Activated T-helper 1 cell treated with anti-CD3 and anti-CD28 coated beads, Interleukin-12 subunit alpha, Interleukin-12 subunit beta, Interleukin-2, Interleukin-4 antibody, amounts not matched to agents 30 ng/mL and 10 ng/mL and 1 ng/mL, durations not matched to agents 14 hours and 24 hours and 36 hours (primary cell): ENCODE results near the gene SYT1. TPM values are rescaled to one million over a fixed set of nuclear protein-coding genes. Genes with fewer than 3 reads are reported as not detected.

Experiments used
- DNase-seq: peaks from one replicate; pipeline ENCODE4 v3.0.0; 2021; ENCODE audit warnings: low spot score
- H3K27ac Mint-ChIP-seq: one replicate; pipeline ENCODE4 v1.8.0; 2021; ENCODE audit warnings: mild to moderate bottlenecking, mixed read lengths
- H3K27me3 Mint-ChIP-seq: one replicate; pipeline ENCODE4 v1.8.0; 2022; ENCODE audit warnings: mild to moderate bottlenecking, moderate library complexity, mixed read lengths; ENCODE audit not compliant: insufficient read depth
- H3K36me3 Mint-ChIP-seq: one replicate; pipeline ENCODE4 v1.8.0; 2021; ENCODE audit warnings: low read depth, mixed read lengths
- H3K4me1 Mint-ChIP-seq: one replicate; pipeline ENCODE4 v1.8.0; 2021; ENCODE audit warnings: low read depth, mixed read lengths
- H3K4me3 Mint-ChIP-seq: one replicate; pipeline ENCODE4 v1.8.0; 2021; ENCODE audit warnings: mild to moderate bottlenecking, moderate library complexity, mixed read lengths
- H3K9me3 Mint-ChIP-seq: one replicate; pipeline ENCODE4 v1.8.0; 2021; ENCODE audit warnings: mixed read lengths
- intact Hi-C: fragments of 100-400 bp; cut with micrococcal nuclease; formaldehyde crosslinking; loops from one replicate; pipeline ENCODE4 v1.15.1; 2024
- total RNA-seq: library from RNA; stranded (reverse); gene quantifications from 2 replicates; pipeline ENCODE4 v1.2.3, GENCODE V29; 2022

Gene SYT1
- total RNA-seq, 1 donor from 2014 or later = not detected

- H3K27ac Mint-ChIP-seq = no peak overlapping the region
- no peaks in the 10 kb centered on the region for H3K4me1 Mint-ChIP-seq
Observed at GRCh38 chr12:79057540-79057939, 193.0 kb downstream of the SYT1 start.

GRCh38 chr12:79058342-79058741 is 193.8 kb downstream of the SYT1 start:
- H3K36me3 Mint-ChIP-seq = no peaks in the 10 kb centered on the region
- intact Hi-C loops = no loop called here
- no peaks in the 10 kb centered on the region for H3K4me1 Mint-ChIP-seq
- no peaks in the 10 kb centered on the region for H3K9me3 Mint-ChIP-seq
- no peak for DNase-seq
- H3K27ac Mint-ChIP-seq = no peak overlapping the region
- no peaks in the 10 kb centered on the region for H3K27me3 Mint-ChIP-seq
- no peak overlapping the region for H3K4me3 Mint-ChIP-seq

More at GRCh38 chr12:79057540-79057939, 193.0 kb downstream of the SYT1 start:
- intact Hi-C loops = no loop called here
- Mint-ChIP-seq H3K36me3 (no peaks in the 10 kb centered on the region), H3K27me3 (no peaks in the 10 kb centered on the region), H3K9me3 (no peaks in the 10 kb centered on the region), H3K4me3 (no peak overlapping the region)
- no peak for DNase-seq

GRCh38 chr12:79059557-79059956 is 195.0 kb downstream of the SYT1 start:
- no peak overlapping the region for H3K27ac Mint-ChIP-seq
- no peaks in the 10 kb centered on the region for H3K4me1 Mint-ChIP-seq
- DNase-seq = no peak
- no peaks in the 10 kb centered on the region for H3K27me3 Mint-ChIP-seq
- H3K4me3 Mint-ChIP-seq = no peak overlapping the region
- no peaks in the 10 kb centered on the region for H3K36me3 Mint-ChIP-seq
- intact Hi-C loops = no loop called here
- H3K9me3 Mint-ChIP-seq = no peaks in the 10 kb centered on the region

GRCh38 chr12:79063258-79063657 is 198.7 kb downstream of the SYT1 start:
- H3K9me3 Mint-ChIP-seq = no peaks in the 10 kb centered on the region
- DNase-seq = no peak
- no peaks in the 10 kb centered on the region for H3K4me1 Mint-ChIP-seq
- intact Hi-C loops = no loop called here
- no peaks in the 10 kb centered on the region for H3K36me3 Mint-ChIP-seq
- no peak overlapping the region for H3K4me3 Mint-ChIP-seq
- H3K27ac Mint-ChIP-seq = no peak overlapping the region
- H3K27me3 Mint-ChIP-seq = no peaks in the 10 kb centered on the region

- intact Hi-C loops = no loop called here
- H3K27ac Mint-ChIP-seq = no peak overlapping the region
- no peaks in the 10 kb centered on the region for H3K9me3 Mint-ChIP-seq
- H3K4me3 Mint-ChIP-seq = no peak overlapping the region
- H3K27me3 Mint-ChIP-seq = no peaks in the 10 kb centered on the region
- no peaks in the 10 kb centered on the region for H3K36me3 Mint-ChIP-seq
- H3K4me1 Mint-ChIP-seq = no peaks in the 10 kb centered on the region
- no peak for DNase-seq
Observed at GRCh38 chr12:79067977-79068376, 203.4 kb downstream of the SYT1 start.

GRCh38 chr12:79069009-79069408 is 204.4 kb downstream of the SYT1 start:
- no peaks in the 10 kb centered on the region for H3K36me3 Mint-ChIP-seq
- no peaks in the 10 kb centered on the region for H3K4me1 Mint-ChIP-seq
- no peak overlapping the region for H3K27ac Mint-ChIP-seq
- no peaks in the 10 kb centered on the region for H3K9me3 Mint-ChIP-seq
- no peak for DNase-seq
- intact Hi-C loops = no loop called here
- H3K4me3 Mint-ChIP-seq = no peak overlapping the region
- no peaks in the 10 kb centered on the region for H3K27me3 Mint-ChIP-seq

GRCh38 chr12:79071498-79071897 is 206.9 kb downstream of the SYT1 start:
- Mint-ChIP-seq H3K4me1 (no peaks in the 10 kb centered on the region), H3K4me3 (no peak overlapping the region), H3K36me3 (no peaks in the 10 kb centered on the region), H3K27ac (no peak overlapping the region), H3K9me3 (no peaks in the 10 kb centered on the region), H3K27me3 (no peaks in the 10 kb centered on the region)
- DNase-seq = no peak
- intact Hi-C loops = no loop called here

- Mint-ChIP-seq H3K27ac (no peak overlapping the region), H3K4me1 (no peaks in the 10 kb centered on the region), H3K36me3 (no peaks in the 10 kb centered on the region), H3K27me3 (no peaks in the 10 kb centered on the region), H3K9me3 (no peaks in the 10 kb centered on the region), H3K4me3 (no peak overlapping the region)
- intact Hi-C loops = no loop called here
- DNase-seq = no peak
Observed at GRCh38 chr12:79073506-79073905, 208.9 kb downstream of the SYT1 start.

GRCh38 chr12:79082595-79082994 is 218.0 kb downstream of the SYT1 start:
- no peak for DNase-seq
- no peaks in the 10 kb centered on the region for H3K4me1 Mint-ChIP-seq
- no peaks in the 10 kb centered on the region for H3K36me3 Mint-ChIP-seq
- intact Hi-C loops = no loop called here
- H3K27me3 Mint-ChIP-seq = no peaks in the 10 kb centered on the region
- no peaks in the 10 kb centered on the region for H3K9me3 Mint-ChIP-seq
- no peak overlapping the region for H3K27ac Mint-ChIP-seq
- no peak overlapping the region for H3K4me3 Mint-ChIP-seq

- H3K9me3 Mint-ChIP-seq = no peaks in the 10 kb centered on the region
- H3K36me3 Mint-ChIP-seq = no peaks in the 10 kb centered on the region
- DNase-seq = no peak
- H3K27me3 Mint-ChIP-seq = no peaks in the 10 kb centered on the region
- no peak overlapping the region for H3K4me3 Mint-ChIP-seq
- H3K27ac Mint-ChIP-seq = no peak overlapping the region
- intact Hi-C loops = no loop called here
- H3K4me1 Mint-ChIP-seq = no peaks in the 10 kb centered on the region
Observed at GRCh38 chr12:79083181-79083580, 218.6 kb downstream of the SYT1 start.

- Mint-ChIP-seq H3K27ac (no peak overlapping the region), H3K27me3 (no peaks in the 10 kb centered on the region), H3K9me3 (no peaks in the 10 kb centered on the region), H3K4me1 (no peaks in the 10 kb centered on the region), H3K36me3 (no peaks in the 10 kb centered on the region), H3K4me3 (no peak overlapping the region)
- intact Hi-C loops = no loop called here
- DNase-seq = no peak
Observed at GRCh38 chr12:79085106-79085682, 220.6 kb downstream of the SYT1 start.

GRCh38 chr12:79086541-79087296 is 222.1 kb downstream of the SYT1 start:
- Mint-ChIP-seq H3K27me3 (no peaks in the 10 kb centered on the region), H3K4me1 (no peaks in the 10 kb centered on the region), H3K9me3 (no peaks in the 10 kb centered on the region), H3K36me3 (no peaks in the 10 kb centered on the region), H3K4me3 (no peak overlapping the region), H3K27ac (no peak overlapping the region)
- DNase-seq = no peak
- intact Hi-C loops = no loop called here

- Mint-ChIP-seq H3K36me3 (no peaks in the 10 kb centered on the region), H3K27me3 (no peaks in the 10 kb centered on the region), H3K4me1 (no peaks in the 10 kb centered on the region), H3K4me3 (no peak overlapping the region), H3K27ac (no peak overlapping the region), H3K9me3 (no peaks in the 10 kb centered on the region)
- intact Hi-C loops = no loop called here
- DNase-seq = no peak
Observed at GRCh38 chr12:79098530-79098929, 234.0 kb downstream of the SYT1 start.
